BJ (cell line): ENCODE measurements around the gene TMEM89. TPM values are rescaled to one million over a fixed set of nuclear protein-coding genes. Genes with fewer than 3 reads are reported as not detected.

Source experiments
- CTCF ChIA-PET: fragments of 350-600 bp; formaldehyde crosslinking; extraction: SDS; loops from one replicate; lab custom pipeline; 2021; ENCODE audit warnings: antibody characterized with exemption, inconsistent platforms; lab: Yijun Ruan, JAX
- POLR2A ChIA-PET: fragments of 300-600 bp; sonication (Branson Sonifier 250); formaldehyde crosslinking; extraction: SDS; loops from one replicate; lab custom pipeline; 2021; ENCODE audit warnings: antibody characterized with exemption; lab: Charles Lee
- DNase-seq: peaks from one replicate; pipeline ENCODE4 v3.0.0-alpha.2; 2011; ENCODE audit warnings: low read depth
- H3K27me3 ChIP-seq: 2 replicates; pipeline ENCODE4 v1.6.0; 2011; ENCODE audit warnings: low read length; ENCODE audit not compliant: control insufficient read depth, insufficient read depth
- H3K36me3 ChIP-seq: 2 replicates; pipeline ENCODE4 v1.5.1; 2011; ENCODE audit warnings: low read length; ENCODE audit not compliant: control insufficient read depth, insufficient read depth
- H3K4me3 ChIP-seq: 2 replicates; pipeline ENCODE4 v1.5.1; 2011; ENCODE audit warnings: low read depth, mild to moderate bottlenecking, control low read depth, low read length
- CTCF ChIP-seq: IDR thresholded peaks from 2 replicates; pipeline ENCODE4 v1.5.1; 2011; ENCODE audit warnings: low read depth, mild to moderate bottlenecking, control low read depth, inconsistent platforms, low read length, moderate library complexity; ENCODE audit not compliant: insufficient read depth
- polyA plus RNA-seq: library from polyadenylated mRNA; depleted of rRNA; stranded (reverse); fragments of >200 nt; gene quantifications from 2 replicates; pipeline ENCODE4 v1.2.3, GENCODE V29; 2011

TMEM89 gene
- polyA plus RNA-seq, 1 experiment: not detected

- H3K27me3 ChIP-seq: no peaks in the 10 kb centered on the region
- POLR2A ChIA-PET: no interaction called here
- CTCF ChIA-PET: interaction anchor here (1.6 to 5.4 kb wide), 3 partner anchors 36 to 51 kb away, joined by 4 to 43 read pairs (median 6); partner anchors contain the start of gene SLC26A6
- H3K4me3 ChIP-seq: no peak overlapping the region
- TF ChIP-seq CTCF: no peak
- H3K36me3 ChIP-seq: peaks cover 44% of the 10 kb centered on the region
- no peak for DNase-seq
Measured at GRCh38 chr3:48599509-48600285, 21.9 kb downstream of the TMEM89 start.

GRCh38 chr3:48599077-48599501 is 22.5 kb downstream of the TMEM89 start:
- DNase-seq: no peak
- ChIA-PET POLR2A (no interaction called here), CTCF (interaction anchor here (1.1 to 5.4 kb wide), 5 partner anchors 10 to 50 kb away, joined by 3 to 43 read pairs (median 6); partner anchors contain the start of genes SLC26A6 and UQCRC1)
- no peaks in the 10 kb centered on the region for H3K27me3 ChIP-seq
- 0 out of 2 replicates have a peak overlapping the region, but pooled peaks have one; percentile 8 for H3K4me3 ChIP-seq
- H3K36me3 ChIP-seq: peaks cover 39% of the 10 kb centered on the region
- TF ChIP-seq CTCF: no peak

- 0 out of 2 replicates have a peak overlapping the region, but pooled peaks have one; percentile 8 for H3K4me3 ChIP-seq
- peaks cover 33% of the 10 kb centered on the region for H3K36me3 ChIP-seq
- POLR2A ChIA-PET: no interaction called here
- peak; percentile 95 for DNase-seq
- CTCF ChIA-PET: interaction anchor here (1.1 to 5.4 kb wide), 6 partner anchors 11 to 49 kb away, joined by 3 to 43 read pairs (median 6); partner anchors contain the start of genes SLC26A6 and UQCRC1
- TF ChIP-seq CTCF: no peak
- no peaks in the 10 kb centered on the region for H3K27me3 ChIP-seq
Measured at GRCh38 chr3:48598323-48599076, 23.1 kb downstream of the TMEM89 start.

- no peak overlapping the region for H3K4me3 ChIP-seq
- TF ChIP-seq CTCF: no peak
- H3K36me3 ChIP-seq: peaks cover 29% of the 10 kb centered on the region
- ChIA-PET CTCF (interaction anchor here (2.2 to 5.4 kb wide), 3 partner anchors 15 to 38 kb away, joined by 6 to 43 read pairs (median 15); partner anchors contain the start of gene SLC26A6), POLR2A (no interaction called here)
- H3K27me3 ChIP-seq: no peaks in the 10 kb centered on the region
- no peak for DNase-seq
Measured at GRCh38 chr3:48597408-48597800, 24.2 kb downstream of the TMEM89 start.
